AG09319 (cell line): ENCODE results near the gene LHX5.

ENCODE experiments used
- DNase-seq: peaks from one replicate; pipeline ENCODE4 v3.0.0-alpha.2; 2010; ENCODE audit warnings: low read depth; ENCODE audit errors: extremely low read depth
- CTCF ChIP-seq: IDR thresholded peaks from 2 replicates; pipeline ENCODE4 v1.5.1; 2011; ENCODE audit warnings: low read depth, mild to moderate bottlenecking, inconsistent platforms, low read length, moderate library complexity

LHX5 gene

GRCh38 chr12:113456761-113457160, 14.9 kb downstream of the LHX5 start:
- no peak for TF ChIP-seq CTCF
- no peak for DNase-seq

GRCh38 chr12:113456199-113456598, 15.5 kb downstream of the LHX5 start:
- DNase-seq: no peak
- TF ChIP-seq CTCF: no peak

- no peak for DNase-seq
- no peak for TF ChIP-seq CTCF
These were observed 18.3 kb downstream of the LHX5 start for GRCh38 chr12:113453330-113453729.

- no peak for TF ChIP-seq CTCF
- DNase-seq: no peak
These were observed 19.2 kb downstream of the LHX5 start for GRCh38 chr12:113452458-113452857.

GRCh38 chr12:113449839-113450238, 21.8 kb downstream of the LHX5 start:
- DNase-seq: no peak
- TF ChIP-seq CTCF: no peak

- no peak for DNase-seq
- no peak for TF ChIP-seq CTCF
These were observed 22.4 kb downstream of the LHX5 start for GRCh38 chr12:113449299-113449698.

GRCh38 chr12:113448873-113449272, 22.8 kb downstream of the LHX5 start:
- DNase-seq: no peak
- TF ChIP-seq CTCF: no peak
